HuH-7.5 (cell line): ENCODE data around the gene ARID3B.
"Not testable (repeated sequence)": the region's sequence is repeated elsewhere in the genome, so short reads cannot be mapped to it uniquely, and the experiment has no call there.

Experiments
- DNase-seq: peaks from one replicate; pipeline ENCODE4 v3.0.0; 2011; ENCODE audit warnings: low spot score

ARID3B gene

DNA sequence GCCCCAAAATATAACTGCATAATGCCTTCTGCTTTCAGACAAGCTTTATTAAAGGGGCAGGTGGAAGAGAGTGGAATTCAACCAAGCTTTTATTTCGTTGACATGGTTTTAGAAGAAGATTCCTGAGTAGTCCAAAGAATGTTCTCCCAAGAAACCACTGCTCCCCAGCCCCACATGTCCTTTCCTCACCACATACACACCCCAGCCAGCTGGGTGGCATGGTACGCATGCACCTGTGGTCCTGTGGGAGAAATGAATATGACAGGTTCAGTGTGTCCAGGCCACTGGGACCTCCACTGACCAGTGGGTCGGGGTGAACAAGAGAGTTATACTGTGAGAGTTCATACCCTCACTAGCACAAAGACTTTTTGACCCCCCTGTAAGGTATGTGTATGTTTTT, 30.2 kb downstream of the ARID3B start:
- DNase-seq: no peak

DNA sequence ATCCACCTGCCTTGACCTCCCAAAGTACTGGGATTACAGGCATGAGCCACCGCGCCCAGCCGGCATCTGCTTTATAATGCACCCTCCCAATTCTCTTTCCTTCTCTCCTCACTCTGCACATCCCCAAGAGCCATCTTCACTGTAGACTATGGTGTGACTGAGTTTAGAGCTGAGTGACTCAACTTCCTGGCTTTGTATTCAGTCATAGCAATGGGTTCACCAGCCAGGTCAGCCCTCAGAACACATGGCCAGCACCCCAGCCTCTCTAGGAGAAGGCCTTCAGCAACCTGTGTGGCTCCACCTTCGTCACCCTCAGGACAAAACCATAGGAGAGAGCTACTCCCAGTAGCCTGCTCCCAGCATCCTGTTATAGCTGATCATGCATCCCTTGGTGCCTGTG, 33.0 kb downstream of the ARID3B start:
- no peak for DNase-seq

DNA sequence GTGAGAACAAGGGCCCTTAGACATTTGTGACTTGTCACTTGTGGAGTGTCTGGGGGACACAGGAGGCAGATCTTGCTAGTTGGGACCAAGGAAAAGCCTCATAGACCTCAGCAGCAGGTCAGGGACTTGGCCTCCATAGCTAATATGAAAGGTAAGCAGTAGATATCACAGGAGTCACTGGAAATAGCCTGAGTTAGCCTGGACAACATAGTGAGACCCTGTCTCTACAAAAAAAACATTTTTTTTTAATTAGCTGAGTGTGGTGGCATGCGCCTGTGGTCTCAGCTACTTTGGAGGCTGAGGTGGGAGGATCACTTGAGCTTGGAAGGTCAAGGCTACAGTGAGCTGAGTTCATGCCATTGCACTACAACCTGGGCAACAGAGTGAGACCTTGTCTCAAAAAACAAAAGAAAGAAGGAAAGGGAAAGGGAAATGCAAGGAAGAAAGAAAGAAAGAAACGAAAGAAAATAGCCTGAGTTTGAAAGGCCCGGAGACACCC, 37.5 kb downstream of the ARID3B start:
- DNase-seq: no peak

DNA sequence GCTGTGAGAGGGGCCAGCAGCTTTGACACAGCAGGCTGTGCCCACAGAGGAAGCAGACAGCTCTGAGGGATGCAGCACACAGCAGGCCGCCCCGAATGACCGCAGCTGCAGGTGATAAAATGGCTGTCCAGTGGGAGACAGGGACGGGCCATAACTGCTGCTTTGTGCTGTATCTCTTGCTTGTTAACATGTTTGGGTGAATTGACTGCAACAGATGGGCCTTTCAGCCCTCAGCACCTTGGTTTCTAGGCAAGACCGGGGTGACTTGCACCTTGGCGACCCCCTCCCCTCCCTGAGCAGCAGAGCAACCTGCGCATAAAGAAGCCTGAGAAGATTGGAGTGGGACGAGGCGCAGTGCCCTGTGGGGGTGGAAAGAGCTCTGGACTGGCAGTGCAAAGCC, 38.0 kb downstream of the ARID3B start:
- no peak for DNase-seq

DNA sequence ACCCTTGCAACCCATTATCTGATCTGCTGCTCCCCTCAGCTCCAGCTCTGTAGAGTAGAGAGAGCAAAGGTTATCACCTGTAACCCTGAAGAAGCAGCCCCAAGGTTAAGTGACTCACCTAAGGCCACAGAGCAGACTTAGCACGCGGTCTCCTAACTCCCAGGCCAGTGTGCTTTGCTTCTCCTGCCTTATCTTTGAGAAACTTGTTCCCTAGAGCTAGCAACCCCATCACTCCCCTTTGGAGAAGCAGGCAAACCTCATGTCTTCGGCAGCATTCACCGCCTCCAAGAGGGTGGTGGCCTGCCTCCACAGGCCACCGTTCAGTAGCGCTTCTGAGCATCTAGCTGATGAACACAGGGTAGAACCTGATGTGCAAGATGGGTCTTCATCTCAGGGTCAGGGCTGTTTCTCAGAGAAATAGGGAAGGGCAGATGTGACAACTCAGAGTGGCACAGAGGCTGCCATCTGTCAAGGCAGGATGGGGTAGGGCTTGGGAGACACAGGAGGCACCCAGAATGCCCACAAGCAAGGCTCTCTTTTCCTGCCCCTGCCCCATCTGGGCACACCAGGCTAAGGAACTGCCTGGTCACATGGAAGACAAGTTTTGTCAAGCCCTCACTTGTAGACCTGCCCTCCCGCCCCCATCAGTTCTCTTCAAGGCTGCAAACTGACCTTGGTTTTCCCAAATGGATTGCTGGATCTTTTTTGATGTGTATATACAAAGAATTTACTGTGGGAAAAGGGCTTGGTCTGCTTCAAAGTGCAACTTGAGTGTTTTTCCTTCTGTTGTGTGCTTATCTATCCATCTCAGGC, 39.7 kb downstream of the ARID3B start:
- DNase-seq: no peak

DNA sequence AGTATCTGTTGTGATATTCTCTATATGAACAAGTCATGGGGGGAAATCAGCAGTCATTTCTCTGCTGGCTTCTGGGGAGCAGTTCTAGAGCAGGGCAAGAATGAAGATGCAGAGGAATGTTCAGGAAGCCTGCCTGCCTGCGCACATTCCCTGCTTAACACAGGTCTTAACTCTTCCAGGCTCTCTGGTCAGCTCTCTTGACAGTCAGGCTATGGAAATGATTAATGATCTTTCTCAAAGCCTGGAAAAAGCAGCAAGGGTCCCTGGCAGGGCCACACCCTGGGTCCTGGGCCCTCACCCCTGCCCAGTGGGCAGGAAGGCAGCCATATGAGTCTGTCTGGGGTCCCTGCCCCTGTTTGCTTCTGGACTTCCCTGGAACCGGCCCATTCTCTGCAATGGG, 43.2 kb downstream of the ARID3B start:
- DNase-seq: no peak

DNA sequence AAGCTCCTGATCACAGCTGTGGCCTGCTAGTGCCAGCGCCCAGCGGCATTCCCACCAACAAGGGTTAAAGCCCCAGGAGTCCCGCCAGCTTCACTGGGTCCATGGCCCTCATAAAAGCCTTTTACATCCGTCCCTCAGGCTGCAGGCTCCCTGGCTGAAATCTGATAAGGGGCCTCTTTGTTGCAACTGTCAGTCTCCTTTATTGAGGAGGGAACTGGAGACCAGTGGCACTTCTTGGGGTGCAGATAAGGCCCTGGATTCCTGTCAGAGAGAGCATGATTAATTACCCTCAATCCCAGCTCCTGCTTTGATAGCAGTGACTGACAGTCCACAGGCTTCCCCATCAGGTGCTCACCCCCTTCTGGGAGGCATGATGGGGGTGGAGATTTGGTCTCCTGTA, 43.8 kb downstream of the ARID3B start:
- DNase-seq: no peak

DNA sequence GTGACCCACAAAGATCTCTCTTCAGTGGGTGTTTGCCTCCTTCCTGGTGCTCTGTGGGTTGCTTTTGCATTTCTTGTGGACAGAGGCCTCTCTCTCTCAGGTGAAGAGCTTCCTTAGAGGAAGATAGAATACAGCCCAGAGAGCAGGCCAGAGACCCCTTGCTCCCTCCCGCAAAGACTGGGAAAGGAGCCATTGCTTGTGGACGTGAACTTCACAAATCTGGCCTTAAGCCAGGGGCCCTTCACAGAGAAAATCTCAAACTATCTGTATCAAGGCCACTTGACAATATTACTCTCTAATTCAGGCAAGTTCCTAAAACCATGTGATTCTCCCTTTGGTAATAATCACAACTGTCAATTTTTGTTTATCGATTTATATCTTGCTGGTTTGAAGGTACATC, 44.2 kb downstream of the ARID3B start:
- no peak for DNase-seq

DNA sequence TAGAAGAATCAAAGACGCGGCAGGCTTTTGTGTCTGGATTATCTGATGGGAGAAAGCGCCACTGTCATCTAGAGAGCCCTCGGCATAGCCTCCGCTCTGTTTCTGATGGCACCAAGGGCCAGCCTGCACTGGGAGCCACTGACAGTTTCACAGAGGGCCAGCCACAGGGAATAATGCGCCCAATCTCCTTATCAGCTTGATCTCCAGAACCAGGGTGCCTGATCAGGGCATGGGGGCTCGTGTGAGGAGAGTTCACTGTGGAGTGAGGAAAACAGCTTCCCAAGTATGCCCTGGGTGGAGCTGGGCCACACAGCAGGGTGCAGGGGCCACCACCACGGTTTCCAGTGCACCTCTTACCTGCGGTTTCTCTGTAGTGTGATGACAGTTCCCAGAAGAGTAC, 44.8 kb downstream of the ARID3B start:
- no peak for DNase-seq

DNA sequence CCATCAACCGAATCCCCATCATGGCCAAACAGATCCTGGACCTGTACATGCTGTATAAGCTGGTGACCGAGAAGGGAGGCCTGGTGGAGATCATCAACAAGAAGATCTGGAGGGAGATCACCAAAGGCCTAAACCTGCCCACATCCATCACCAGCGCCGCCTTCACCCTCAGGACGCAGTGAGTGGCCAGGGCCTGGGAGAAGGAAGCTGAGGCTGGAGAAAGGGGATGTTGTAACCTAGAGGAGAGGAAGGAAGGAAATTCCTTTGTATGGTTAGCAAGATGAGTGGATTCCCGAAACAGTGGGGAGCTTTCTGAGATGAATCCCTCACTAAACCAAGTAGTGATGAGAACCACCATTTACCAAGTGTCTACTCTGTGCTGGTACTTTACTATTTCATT, 48.8 kb downstream of the ARID3B start:
- DNase-seq: no peak

DNA sequence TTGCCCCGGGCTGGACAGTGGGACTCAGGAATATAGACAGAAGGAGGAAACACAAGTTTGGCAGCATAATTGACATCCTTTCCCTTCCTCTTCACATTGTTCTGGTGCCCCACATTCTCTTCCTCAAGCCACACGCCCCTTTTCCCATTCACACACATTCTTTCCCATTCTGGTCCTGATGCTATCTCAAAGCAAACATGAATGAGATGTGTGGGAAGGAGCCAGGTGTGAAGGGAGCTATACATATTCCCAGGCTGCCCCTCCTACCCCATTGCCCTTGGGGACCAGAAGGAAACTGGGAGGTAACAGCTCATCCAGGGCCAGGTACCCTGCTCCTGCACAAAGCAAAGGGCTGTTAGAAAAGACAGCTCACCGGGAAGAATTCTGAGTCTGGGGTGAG, 51.2 kb downstream of the ARID3B start:
- DNase-seq: no peak

DNA sequence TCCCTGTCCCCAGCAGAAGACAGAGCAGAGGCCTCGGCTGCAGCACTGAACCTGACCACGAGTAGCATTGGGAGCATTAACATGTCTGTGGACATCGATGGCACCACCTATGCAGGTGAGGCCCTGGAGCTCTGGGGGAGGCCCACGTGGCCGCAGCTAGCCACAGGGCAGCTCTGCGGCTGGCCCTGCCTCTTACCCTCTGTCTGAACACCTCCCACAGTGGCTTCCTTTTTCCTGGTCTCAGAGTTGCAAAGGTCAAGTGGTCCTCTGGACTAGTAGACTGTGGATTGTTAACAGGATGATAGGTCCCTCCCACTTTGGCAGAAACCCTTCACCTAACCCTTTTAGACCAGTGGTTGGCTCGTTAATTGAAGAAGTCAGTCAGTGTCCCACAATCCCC, 52.1 kb downstream of the ARID3B start:
- DNase-seq: no peak

DNA sequence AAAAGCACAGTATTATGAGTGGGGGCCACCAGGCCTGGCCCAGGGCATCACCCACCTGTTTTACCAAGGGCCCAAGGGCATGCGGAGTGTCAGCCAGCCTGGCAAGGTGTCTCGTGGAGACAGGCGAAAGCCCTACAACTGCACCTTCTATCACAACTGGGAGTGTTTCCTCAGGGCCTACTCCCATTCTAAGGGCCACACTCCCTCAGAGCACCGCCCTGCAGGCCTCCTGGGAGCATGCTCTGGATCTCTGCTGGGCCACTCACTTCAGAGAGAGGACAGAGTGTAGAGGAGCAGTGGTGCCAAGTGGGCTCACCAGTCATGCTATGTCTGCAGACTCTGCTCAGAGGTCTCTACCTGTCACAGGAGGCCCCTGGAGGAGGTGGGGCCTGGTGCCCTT, 53.4 kb downstream of the ARID3B start:
- DNase-seq: no peak

DNA sequence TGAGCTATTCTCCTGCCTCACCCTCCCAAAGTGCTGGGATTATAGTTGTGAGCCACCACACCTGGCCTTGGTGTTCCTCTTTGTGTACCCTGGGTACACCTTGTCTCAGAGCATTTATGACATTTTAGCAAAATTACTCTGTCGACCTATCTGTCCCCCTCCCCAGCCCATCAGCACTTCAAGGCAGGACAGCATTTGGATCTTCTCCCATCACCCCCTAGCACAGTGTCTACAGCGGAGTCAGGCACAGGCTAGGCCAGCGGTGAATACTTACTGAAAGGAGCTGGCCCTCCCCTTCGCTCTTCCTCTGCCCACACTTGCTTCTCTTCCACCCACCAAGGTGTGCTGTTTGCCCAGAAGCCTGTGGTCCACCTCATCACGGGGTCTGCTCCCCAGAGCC, 54.3 kb downstream of the ARID3B start:
- no peak for DNase-seq

DNA sequence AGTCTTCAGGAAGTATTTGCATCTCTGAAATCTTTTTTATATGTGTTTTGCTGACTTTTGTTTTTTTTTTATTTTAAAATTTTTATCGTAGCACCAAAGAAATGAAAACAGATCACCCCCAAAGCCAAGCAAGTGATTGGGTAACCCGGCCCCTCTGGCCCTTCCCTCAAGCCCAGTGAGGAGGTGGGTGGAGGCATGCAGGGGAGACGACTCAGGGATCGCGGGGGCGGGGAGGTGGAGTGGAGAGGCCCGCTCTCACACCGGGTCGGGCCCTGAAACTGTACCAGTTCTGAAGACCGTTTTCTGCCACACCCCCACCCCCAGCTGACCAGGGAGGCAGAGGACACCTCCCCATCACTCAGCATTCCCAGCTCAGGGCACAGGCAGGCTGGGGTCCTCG, 55.7 kb downstream of the ARID3B start:
- not testable (repeated sequence) for DNase-seq

DNA sequence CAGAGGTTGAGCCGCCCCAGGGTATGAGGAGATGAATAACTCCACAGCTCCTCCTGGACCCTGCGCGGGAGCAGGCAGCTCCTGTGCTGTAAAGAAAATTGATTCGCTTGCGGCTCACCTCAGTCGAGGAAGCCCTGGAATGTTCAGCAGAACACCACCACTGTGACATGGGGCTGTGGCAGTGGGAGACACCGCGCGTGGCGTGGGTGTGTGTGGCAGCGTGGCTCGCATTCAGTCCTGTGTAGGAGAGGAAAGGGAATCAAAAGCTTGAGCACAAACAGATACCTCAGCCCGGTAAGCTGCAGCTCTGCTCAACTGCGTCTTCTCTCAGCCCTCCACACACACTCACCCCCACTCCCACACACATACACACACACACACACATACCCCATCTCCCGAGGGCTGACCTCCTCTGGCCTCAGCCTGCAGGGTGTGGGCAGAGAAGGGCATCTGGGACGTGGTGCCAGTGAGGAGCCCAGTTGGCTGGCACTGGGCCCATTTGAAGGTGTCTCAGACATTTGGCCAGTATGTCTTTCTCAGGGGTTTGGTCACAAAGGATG, 56.2 kb downstream of the ARID3B start:
- not testable (repeated sequence) for DNase-seq

DNA sequence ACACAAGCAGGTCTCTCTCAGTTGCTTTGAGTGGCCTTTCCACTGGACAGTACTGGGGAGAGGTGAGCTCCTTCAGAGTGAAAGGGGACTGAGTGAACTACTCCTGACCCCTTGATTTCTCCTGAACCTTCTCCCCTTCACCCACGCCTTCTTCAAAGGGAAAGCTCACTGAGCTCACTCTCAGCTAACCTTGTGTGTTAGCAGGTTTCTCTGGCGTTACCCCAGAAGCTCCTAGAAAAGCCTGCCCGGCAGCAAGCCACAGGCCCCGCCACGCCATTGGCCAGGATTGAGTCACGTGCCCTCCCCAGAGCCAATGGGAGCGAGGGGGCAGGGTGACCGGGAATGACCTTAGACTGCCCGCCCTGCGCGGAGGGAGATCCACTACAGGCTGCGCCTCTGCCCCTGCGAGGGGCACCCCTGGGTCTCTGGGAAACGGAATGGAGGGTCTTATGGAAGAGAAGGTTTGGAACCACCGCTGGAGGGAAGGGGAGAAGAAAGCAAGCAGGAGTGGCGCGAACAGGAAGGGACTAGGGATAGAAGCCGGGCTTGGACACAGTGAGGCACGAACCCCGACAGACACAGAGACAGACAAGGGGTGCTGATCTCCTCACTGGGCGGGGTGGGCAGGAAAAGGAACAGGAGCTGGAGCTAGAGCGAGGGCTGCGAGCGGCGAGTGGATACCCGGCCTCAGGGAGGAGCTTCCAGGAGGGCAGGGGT, 57.3 kb downstream of the ARID3B start:
- DNase-seq: peak; percentile 100

DNA sequence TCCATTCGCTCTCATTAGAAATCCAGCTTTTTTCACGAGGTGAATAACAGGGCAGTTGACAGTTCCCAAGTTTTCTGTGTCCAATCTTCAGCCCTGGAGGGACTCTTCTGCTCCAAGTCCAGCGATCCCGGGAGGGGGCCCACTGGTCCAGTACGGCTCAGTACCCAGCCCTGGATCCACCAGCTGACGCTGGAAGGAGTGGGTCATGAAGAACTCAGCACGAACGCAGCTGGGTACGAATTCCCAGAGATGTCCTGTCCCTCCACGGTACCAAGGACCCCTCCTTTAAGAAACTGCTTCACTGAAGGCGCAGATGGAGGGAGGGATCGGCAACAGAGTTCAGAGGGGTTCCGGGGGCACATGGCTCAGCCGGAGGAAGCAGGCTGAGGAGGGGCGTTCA, 58.1 kb downstream of the ARID3B start:
- no peak for DNase-seq

DNA sequence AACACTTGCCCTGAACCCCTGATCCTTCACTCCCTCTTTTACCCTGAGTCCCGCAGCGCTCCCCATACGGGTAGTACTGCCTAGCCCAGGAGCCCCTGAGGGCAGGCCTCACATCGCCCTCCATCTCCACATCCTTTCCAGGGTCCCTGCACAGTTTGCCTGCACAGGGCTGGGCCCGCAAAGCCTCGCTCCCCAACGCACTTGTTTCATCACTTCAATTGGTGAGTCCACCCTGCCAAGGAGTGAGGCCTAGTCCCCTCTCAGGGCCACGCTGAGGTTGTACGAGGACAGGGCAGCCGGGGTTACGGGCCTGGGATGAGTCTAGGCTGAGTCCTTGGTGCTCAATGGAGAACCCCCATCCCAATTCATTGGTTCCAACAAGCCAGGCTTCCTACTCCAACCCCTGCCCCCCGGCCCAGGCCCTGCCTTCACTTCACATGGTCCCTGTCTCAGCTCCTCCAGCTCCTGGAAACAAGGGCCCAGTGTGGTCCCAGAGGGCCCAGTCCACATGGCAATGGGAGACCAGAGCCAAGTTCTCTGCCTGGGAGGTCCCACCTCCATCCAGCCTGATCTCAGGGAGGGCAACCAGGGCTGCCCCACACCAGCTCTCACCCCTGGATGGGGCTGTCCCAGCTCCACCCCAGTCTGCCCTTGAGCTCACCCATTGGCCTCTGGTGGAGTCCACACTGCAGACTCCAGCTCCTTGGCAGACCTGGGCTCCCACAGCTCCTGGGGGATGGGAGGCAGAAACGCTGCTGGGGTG, 62.2 kb downstream of the ARID3B start:
- DNase-seq: no peak

DNA sequence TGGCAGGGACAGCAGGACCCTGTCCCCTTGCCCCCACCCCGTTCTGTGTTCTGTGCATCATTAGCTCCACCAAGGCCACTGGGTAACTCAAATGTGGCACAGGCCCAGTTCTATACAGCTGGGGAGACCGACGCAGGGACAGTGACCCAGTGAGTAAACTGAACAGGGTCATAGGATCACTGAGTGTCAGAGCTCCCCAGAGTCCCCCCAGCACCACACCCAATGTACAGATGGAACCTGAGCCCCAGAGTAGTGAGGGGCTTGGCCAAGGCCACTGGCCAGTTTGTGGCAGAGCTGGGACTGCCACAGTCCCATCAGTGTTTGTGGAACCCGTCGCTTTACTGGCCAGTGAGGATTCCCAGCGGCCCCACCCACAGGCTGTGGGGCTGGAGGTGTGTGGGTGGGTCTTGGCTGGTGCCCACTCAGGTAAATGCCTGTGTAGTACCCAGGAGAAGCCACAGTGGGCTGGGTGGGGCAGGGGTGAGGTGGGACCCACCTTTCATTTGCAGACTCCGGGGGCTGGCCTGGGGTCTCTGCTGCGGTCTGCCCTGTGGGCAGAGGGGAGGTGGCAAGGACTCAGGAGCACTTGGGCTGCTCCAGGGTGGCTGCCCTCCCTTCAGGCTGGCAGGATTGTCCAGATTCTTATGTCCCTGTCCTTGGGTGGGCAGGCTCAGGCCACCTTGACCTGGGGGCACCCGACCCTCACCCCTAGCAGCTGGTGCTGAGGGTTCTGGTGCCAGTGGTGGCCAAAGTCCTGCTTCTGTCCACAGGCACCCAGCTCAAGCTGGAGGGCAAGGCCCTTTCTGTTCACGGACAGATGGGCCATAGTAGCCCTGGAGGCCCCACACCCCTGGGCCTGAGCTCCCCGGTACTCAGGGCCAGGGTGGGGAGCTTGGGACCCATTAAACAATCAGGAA, 63.0 kb downstream of the ARID3B start:
- no peak for DNase-seq
